ENCODE measurements around the gene NHERF1.

Gene NHERF1

GRCh38 chr17:74796866-74797265 lies 48.4 kb downstream of the NHERF1 start:
- H3K4me3 ChIP-seq (ENCODE audit: low read length): no peak overlapping the region
- no peak for DNase-seq (ENCODE audit: low read depth, low spot score)

GRCh38 chr17:74797824-74798223 lies 49.4 kb downstream of the NHERF1 start:
- H3K4me3 ChIP-seq (ENCODE audit: low read length): no peak overlapping the region
- no peak for DNase-seq (ENCODE audit: low read depth, low spot score)

GRCh38 chr17:74798239-74798707 lies 49.8 kb downstream of the NHERF1 start:
- no peak for DNase-seq (ENCODE audit: low read depth, low spot score)
- H3K4me3 ChIP-seq (ENCODE audit: low read length): no peak overlapping the region

GRCh38 chr17:74799097-74799496 lies 50.7 kb downstream of the NHERF1 start:
- no peak overlapping the region for H3K4me3 ChIP-seq (ENCODE audit: low read length)
- no peak for DNase-seq (ENCODE audit: low read depth, low spot score)

- no peak for DNase-seq (ENCODE audit: low read depth, low spot score)
Measured at GRCh38 chr17:74800531-74800930, 52.1 kb downstream of the NHERF1 start.

GRCh38 chr17:74801896-74802295 lies 53.5 kb downstream of the NHERF1 start:
- H3K4me3 ChIP-seq (ENCODE audit: low read length): no peak overlapping the region
- no peak for DNase-seq (ENCODE audit: low read depth, low spot score)

More at GRCh38 chr17:74800531-74800930, 52.1 kb downstream of the NHERF1 start:
- no peak overlapping the region for H3K4me3 ChIP-seq (ENCODE audit: low read length)

- H3K4me3 ChIP-seq (ENCODE audit: low read length): no peak overlapping the region
- no peak for DNase-seq (ENCODE audit: low read depth, low spot score)
Measured at GRCh38 chr17:74803388-74803930, 55.0 kb downstream of the NHERF1 start.

- no peak for DNase-seq (ENCODE audit: low read depth, low spot score)
- H3K4me3 ChIP-seq (ENCODE audit: low read length): no peak overlapping the region
Measured at GRCh38 chr17:74803971-74804370, 55.5 kb downstream of the NHERF1 start.

- DNase-seq (ENCODE audit: low read depth, low spot score): no peak
- H3K4me3 ChIP-seq (ENCODE audit: low read length): no peak overlapping the region
Measured at GRCh38 chr17:74804683-74805082, 56.3 kb downstream of the NHERF1 start.

GRCh38 chr17:74805591-74805991 lies 57.2 kb downstream of the NHERF1 start:
- H3K4me3 ChIP-seq (ENCODE audit: low read length): no peak overlapping the region
- no peak for DNase-seq (ENCODE audit: low read depth, low spot score)

- DNase-seq (ENCODE audit: low read depth, low spot score): no peak
Measured at GRCh38 chr17:74806334-74806733, 57.9 kb downstream of the NHERF1 start.

GRCh38 chr17:74807441-74807840 lies 59.0 kb downstream of the NHERF1 start:
- no peak overlapping the region for H3K4me3 ChIP-seq (ENCODE audit: low read length)
- no peak for DNase-seq (ENCODE audit: low read depth, low spot score)

More at GRCh38 chr17:74806334-74806733, 57.9 kb downstream of the NHERF1 start:
- H3K4me3 ChIP-seq (ENCODE audit: low read length): no peak overlapping the region

- no peak for DNase-seq (ENCODE audit: low read depth, low spot score)
- no peak overlapping the region for H3K4me3 ChIP-seq (ENCODE audit: low read length)
Measured at GRCh38 chr17:74807925-74808324, 59.5 kb downstream of the NHERF1 start.

- H3K4me3 ChIP-seq (ENCODE audit: low read length): no peak overlapping the region
- no peak for DNase-seq (ENCODE audit: low read depth, low spot score)
Measured at GRCh38 chr17:74808714-74809430, 60.4 kb downstream of the NHERF1 start.

GRCh38 chr17:74810699-74811485 lies 62.5 kb downstream of the NHERF1 start:
- H3K4me3 ChIP-seq (ENCODE audit: low read length): no peak overlapping the region
- no peak for DNase-seq (ENCODE audit: low read depth, low spot score)

GRCh38 chr17:74812109-74813009 lies 63.9 kb downstream of the NHERF1 start:
- DNase-seq (ENCODE audit: low read depth, low spot score): no peak
- no peak overlapping the region for H3K4me3 ChIP-seq (ENCODE audit: low read length)

GRCh38 chr17:74814453-74814852 lies 66.0 kb downstream of the NHERF1 start:
- no peak for DNase-seq (ENCODE audit: low read depth, low spot score)
- H3K4me3 ChIP-seq (ENCODE audit: low read length): no peak overlapping the region

- H3K4me3 ChIP-seq (ENCODE audit: low read length): no peak overlapping the region
- no peak for DNase-seq (ENCODE audit: low read depth, low spot score)
Measured at GRCh38 chr17:74815067-74815466, 66.6 kb downstream of the NHERF1 start.

Measured in Jurkat, Clone E6-1 (cell line).